ENCODE measurements around the gene IRGQ.

DNA sequence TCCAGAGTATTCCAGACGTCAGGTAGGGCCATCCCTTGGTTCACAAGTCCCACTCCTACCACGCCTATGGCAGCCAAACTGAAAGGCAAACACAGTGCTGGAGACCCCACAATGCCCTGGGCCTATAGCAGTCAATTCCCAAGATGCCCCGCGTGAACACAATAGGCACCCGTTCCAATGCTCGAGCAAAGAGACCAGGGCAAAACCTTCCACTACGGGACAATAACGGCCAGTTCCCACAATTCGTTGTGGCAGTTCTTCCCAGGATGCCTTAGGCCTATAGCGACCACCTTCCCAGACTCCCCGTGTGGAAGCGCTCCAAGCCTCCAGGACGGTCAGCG, 23.0 kb upstream of the IRGQ start:
- no peak for TF ChIP-seq EZH2 (IDR thresholded peaks at IDR 0.05; ENCODE audit: borderline replicate concordance, low read length)
- TF ChIP-seq, protein P1, sequence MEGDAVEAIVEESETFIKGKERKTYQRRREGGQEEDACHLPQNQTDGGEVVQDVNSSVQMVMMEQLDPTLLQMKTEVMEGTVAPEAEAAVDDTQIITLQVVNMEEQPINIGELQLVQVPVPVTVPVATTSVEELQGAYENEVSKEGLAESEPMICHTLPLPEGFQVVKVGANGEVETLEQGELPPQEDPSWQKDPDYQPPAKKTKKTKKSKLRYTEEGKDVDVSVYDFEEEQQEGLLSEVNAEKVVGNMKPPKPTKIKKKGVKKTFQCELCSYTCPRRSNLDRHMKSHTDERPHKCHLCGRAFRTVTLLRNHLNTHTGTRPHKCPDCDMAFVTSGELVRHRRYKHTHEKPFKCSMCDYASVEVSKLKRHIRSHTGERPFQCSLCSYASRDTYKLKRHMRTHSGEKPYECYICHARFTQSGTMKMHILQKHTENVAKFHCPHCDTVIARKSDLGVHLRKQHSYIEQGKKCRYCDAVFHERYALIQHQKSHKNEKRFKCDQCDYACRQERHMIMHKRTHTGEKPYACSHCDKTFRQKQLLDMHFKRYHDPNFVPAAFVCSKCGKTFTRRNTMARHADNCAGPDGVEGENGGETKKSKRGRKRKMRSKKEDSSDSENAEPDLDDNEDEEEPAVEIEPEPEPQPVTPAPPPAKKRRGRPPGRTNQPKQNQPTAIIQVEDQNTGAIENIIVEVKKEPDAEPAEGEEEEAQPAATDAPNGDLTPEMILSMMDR (IDR thresholded peaks at IDR 0.05; ENCODE audit: low read length), result no peak

Measured in OCI-LY1 (cell line).